Measurements from ENCODE around the gene SOX8. TPM values are rescaled to one million over a fixed set of nuclear protein-coding genes. Genes with fewer than 3 reads are reported as not detected.

The SOX8 gene
- 1 to 10 TPM in 2 of 4 donors, under 1 TPM in 1, not detected in 1; under 0.01 to 6.4 (median 1.1) TPM for total RNA-seq

GRCh38 chr16:981695-982144 is at the start of gene SOX8:
Gene SOX8 (plus strand): TSS chr16:981770. CDS start chr16:981923, 153 bp downstream.
- no peaks in the 10 kb centered on the region for H3K9me3 ChIP-seq
- DNase-seq = no peak
- peak within 1 kb of the TSS; percentile 26 to 37 for H3K4me3 ChIP-seq
- no peaks in the 10 kb centered on the region for H3K36me3 ChIP-seq
- TF ChIP-seq POLR2A (IDR thresholded peaks at IDR 0.05) (no peak), CTCF (IDR thresholded peaks at IDR 0.05) (no peak)
- intact Hi-C loops (cut with DNase I; ENCODE audit: low total_unique reads) = no loop called here
- no peak within 1 kb of the TSS for H3K27ac ChIP-seq
- H3K27me3 ChIP-seq = peaks cover 4 to 5% of the 10 kb centered on the region in 2 donors
- H3K4me1 ChIP-seq = peaks cover 0 to 16% of the 10 kb centered on the region in 2 donors

- no peak for DNase-seq
Measured at GRCh38 chr16:932831-933330, 48.7 kb upstream of the SOX8 start.

GRCh38 chr16:933581-933980 is 48.0 kb upstream of the SOX8 start:
- DNase-seq = no peak
- TF ChIP-seq CTCF (IDR thresholded peaks at IDR 0.05) (no peak), POLR2A (IDR thresholded peaks at IDR 0.05) (no peak)
- H3K9me3 ChIP-seq = no peaks in the 10 kb centered on the region
- no peak overlapping the region for H3K27ac ChIP-seq
- H3K4me3 ChIP-seq = no peak overlapping the region
- H3K4me1 ChIP-seq = no peaks in the 10 kb centered on the region
- intact Hi-C loops (cut with DNase I; ENCODE audit: low total_unique reads) = no loop called here
- no peaks in the 10 kb centered on the region for H3K36me3 ChIP-seq
- H3K27me3 ChIP-seq = no peaks in the 10 kb centered on the region

More at GRCh38 chr16:932831-933330, 48.7 kb upstream of the SOX8 start:
- TF ChIP-seq CTCF (IDR thresholded peaks at IDR 0.05) = no peak
- H3K36me3 ChIP-seq = no peaks in the 10 kb centered on the region
- no peaks in the 10 kb centered on the region for H3K9me3 ChIP-seq
- intact Hi-C loops (cut with DNase I; ENCODE audit: low total_unique reads) = no loop called here
- H3K27me3 ChIP-seq = no peaks in the 10 kb centered on the region
- H3K4me3 ChIP-seq = no peak overlapping the region
- H3K4me1 ChIP-seq = no peaks in the 10 kb centered on the region
- H3K27ac ChIP-seq = no peak overlapping the region

- no peak for DNase-seq
- intact Hi-C loops (cut with DNase I; ENCODE audit: low total_unique reads) = no loop called here
- Histone ChIP-seq H3K4me1 (no peaks in the 10 kb centered on the region), H3K27me3 (no peaks in the 10 kb centered on the region), H3K27ac (no peak overlapping the region), H3K4me3 (no peak overlapping the region), H3K9me3 (no peaks in the 10 kb centered on the region), H3K36me3 (no peaks in the 10 kb centered on the region)
- no peak for TF ChIP-seq CTCF (IDR thresholded peaks at IDR 0.05)
- TF ChIP-seq POLR2A (IDR thresholded peaks at IDR 0.05) = no peak
Measured at GRCh38 chr16:934178-934577, 47.4 kb upstream of the SOX8 start.

- H3K36me3 ChIP-seq = no peaks in the 10 kb centered on the region
- no peak for TF ChIP-seq CTCF (IDR thresholded peaks at IDR 0.05)
- TF ChIP-seq POLR2A (IDR thresholded peaks at IDR 0.05) = no peak
- H3K4me3 ChIP-seq = no peak overlapping the region
- H3K9me3 ChIP-seq = no peaks in the 10 kb centered on the region
- no peak for DNase-seq
- no peaks in the 10 kb centered on the region for H3K27me3 ChIP-seq
- no peaks in the 10 kb centered on the region for H3K4me1 ChIP-seq
- intact Hi-C loops (cut with DNase I; ENCODE audit: low total_unique reads) = no loop called here
- H3K27ac ChIP-seq = no peak overlapping the region
Measured at GRCh38 chr16:935684-936083, 45.9 kb upstream of the SOX8 start.
